Suppressor macrophage treated with lipopolysaccharide for 1 hour (primary cell): ENCODE data around the gene SUGCT.

Experiments used
- DNase-seq, 3 donors: peaks; one replicate each; pipeline ENCODE4 v3.0.0-alpha.2; 2020 to 2022

Gene SUGCT

GRCh38 chr7:40700653-40701421 is 566.0 kb downstream of the SUGCT start:
- DNase-seq, result peak; percentile 33 to 58 (median 48)

- DNase-seq, result no peak
Observed at GRCh38 chr7:40701836-40702551, 567.2 kb downstream of the SUGCT start.

- peak in 1 of 3 donors; percentile 20 for DNase-seq
Observed at GRCh38 chr7:40704172-40704571, 569.4 kb downstream of the SUGCT start.

GRCh38 chr7:40706829-40707228 is 572.0 kb downstream of the SUGCT start:
- DNase-seq, result no peak

GRCh38 chr7:40709062-40709964 is 574.5 kb downstream of the SUGCT start:
- DNase-seq, result peak; percentile 4 to 52 (median 39)

- no peak for DNase-seq
Observed at GRCh38 chr7:40711706-40712105, 576.9 kb downstream of the SUGCT start.

GRCh38 chr7:40714363-40715052 is 579.7 kb downstream of the SUGCT start:
- DNase-seq, result no peak

- no peak for DNase-seq
Observed at GRCh38 chr7:40715053-40715430, 580.2 kb downstream of the SUGCT start.

- no peak for DNase-seq
Observed at GRCh38 chr7:40716052-40716451, 581.2 kb downstream of the SUGCT start.

- peak in 1 of 3 donors; percentile 6 for DNase-seq
Observed at GRCh38 chr7:40717242-40717641, 582.4 kb downstream of the SUGCT start.

GRCh38 chr7:40720416-40720815 is 585.6 kb downstream of the SUGCT start:
- no peak for DNase-seq

GRCh38 chr7:40721342-40721949 is 586.6 kb downstream of the SUGCT start:
- DNase-seq, result no peak

GRCh38 chr7:40722242-40722641 is 587.4 kb downstream of the SUGCT start:
- no peak for DNase-seq

- no peak for DNase-seq
Observed at GRCh38 chr7:40723829-40724228, 589.0 kb downstream of the SUGCT start.

GRCh38 chr7:40726559-40726958 is 591.8 kb downstream of the SUGCT start:
- no peak for DNase-seq

GRCh38 chr7:40733114-40733513 is 598.3 kb downstream of the SUGCT start:
- DNase-seq, result no peak

GRCh38 chr7:40733578-40733977 is 598.8 kb downstream of the SUGCT start:
- no peak for DNase-seq

GRCh38 chr7:40739257-40739656 is 604.5 kb downstream of the SUGCT start:
- no peak for DNase-seq

- no peak for DNase-seq
Observed at GRCh38 chr7:40742270-40742669, 607.5 kb downstream of the SUGCT start.

GRCh38 chr7:40746841-40747556 is 612.2 kb downstream of the SUGCT start:
- no peak for DNase-seq

- no peak for DNase-seq
Observed at GRCh38 chr7:40747856-40748255, 613.1 kb downstream of the SUGCT start.

GRCh38 chr7:40749877-40750276 is 615.1 kb downstream of the SUGCT start:
- no peak for DNase-seq
